Measurements from ENCODE around the gene RNF220. TPM values are rescaled to one million over a fixed set of nuclear protein-coding genes. Genes with fewer than 3 reads are reported as not detected.

Gene RNF220
- total RNA-seq, 1 donor from 2014 or later, result 52.5 TPM

DNA sequence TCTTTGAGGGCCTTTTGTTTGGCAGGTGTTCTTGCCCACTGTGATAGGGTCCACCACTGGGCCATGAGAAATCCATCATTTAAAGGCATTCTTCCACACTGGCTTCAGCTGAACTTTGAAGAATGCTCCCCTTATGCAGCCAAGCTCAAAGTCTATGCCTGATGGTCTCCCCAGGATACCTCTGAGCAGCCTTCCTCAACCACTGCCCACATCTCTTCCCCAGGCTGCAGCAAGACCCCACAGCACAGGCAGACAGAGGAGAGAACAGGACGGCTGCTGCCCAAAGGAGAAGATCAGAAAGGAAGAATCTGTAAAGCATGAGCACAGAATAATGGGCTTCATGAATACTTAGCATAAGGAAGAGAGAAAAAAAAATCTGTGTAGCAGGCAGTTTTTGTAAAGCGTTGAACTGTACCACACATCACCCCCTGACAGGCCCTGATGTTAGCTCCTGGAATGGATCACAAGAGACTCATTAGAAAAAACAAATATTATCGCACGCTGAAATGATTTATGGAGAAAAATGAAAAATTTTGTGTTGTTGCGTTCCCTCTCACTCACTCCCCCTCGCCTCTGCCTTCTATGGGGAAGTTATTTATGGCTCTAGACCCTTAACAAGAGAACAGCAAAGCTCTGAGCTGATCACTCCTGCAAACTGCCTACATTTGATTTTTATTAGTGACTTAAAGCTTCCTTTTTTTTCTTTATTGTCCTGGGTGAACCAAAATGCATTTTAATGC, 135.1 kb downstream of the RNF220 start:
- TF ChIP-seq POLR2AphosphoS5 (IDR thresholded peaks at IDR 0.05; ENCODE audit: insufficient read depth in 1 of 2, low read depth in 1 of 2) (no peak), POLR2A (IDR thresholded peaks at IDR 0.05) (no peak)
- TF ChIP-seq, protein P1, sequence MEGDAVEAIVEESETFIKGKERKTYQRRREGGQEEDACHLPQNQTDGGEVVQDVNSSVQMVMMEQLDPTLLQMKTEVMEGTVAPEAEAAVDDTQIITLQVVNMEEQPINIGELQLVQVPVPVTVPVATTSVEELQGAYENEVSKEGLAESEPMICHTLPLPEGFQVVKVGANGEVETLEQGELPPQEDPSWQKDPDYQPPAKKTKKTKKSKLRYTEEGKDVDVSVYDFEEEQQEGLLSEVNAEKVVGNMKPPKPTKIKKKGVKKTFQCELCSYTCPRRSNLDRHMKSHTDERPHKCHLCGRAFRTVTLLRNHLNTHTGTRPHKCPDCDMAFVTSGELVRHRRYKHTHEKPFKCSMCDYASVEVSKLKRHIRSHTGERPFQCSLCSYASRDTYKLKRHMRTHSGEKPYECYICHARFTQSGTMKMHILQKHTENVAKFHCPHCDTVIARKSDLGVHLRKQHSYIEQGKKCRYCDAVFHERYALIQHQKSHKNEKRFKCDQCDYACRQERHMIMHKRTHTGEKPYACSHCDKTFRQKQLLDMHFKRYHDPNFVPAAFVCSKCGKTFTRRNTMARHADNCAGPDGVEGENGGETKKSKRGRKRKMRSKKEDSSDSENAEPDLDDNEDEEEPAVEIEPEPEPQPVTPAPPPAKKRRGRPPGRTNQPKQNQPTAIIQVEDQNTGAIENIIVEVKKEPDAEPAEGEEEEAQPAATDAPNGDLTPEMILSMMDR (IDR thresholded peaks at IDR 0.05), result no peak
- H3K4me3 ChIP-seq, result no peak overlapping the region
- H3K9me3 ChIP-seq, result no peaks in the 10 kb centered on the region
- no peaks in the 10 kb centered on the region for H3K4me1 ChIP-seq
- H3K27ac ChIP-seq, result no peak overlapping the region
- DNase-seq (ENCODE audit: extremely low spot score in 2 of 2), result no peak
- H3K27me3 ChIP-seq, result no peaks in the 10 kb centered on the region
- H3K36me3 ChIP-seq, result no peaks in the 10 kb centered on the region
- intact Hi-C loops (cut with DNase I), result no loop called here

DNA sequence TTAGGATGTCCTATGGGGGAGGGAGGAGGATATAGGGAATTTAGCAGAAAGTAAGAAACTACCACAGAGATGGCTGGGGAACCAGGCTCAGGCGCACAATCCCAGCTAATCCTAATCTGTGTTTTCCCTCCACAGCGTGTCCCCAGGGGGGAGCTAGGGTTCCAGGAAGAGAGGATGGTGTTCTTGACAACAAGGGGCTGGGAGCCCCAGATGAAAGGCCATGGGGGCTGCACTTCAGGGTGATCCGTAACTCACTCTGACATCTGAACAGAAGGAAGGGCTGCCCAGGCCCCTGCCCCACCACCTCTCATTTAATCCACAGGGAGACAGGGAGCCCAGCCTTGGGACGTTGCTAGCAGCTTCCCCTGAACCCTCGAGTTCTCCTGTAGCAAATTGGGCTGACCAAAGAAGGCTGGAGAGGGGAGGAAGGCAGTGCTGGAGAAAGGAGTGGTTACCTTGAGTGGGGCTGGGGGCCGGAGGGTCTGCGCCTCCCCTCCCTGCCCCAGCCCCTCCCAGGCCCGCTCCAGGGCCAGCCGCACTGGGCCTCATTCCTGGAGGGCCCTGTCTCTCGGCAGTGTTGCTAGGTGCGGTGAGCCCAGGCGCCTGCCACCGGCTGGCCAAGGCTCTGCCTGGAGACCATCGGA, 137.5 kb downstream of the RNF220 start:
- no peaks in the 10 kb centered on the region for H3K4me1 ChIP-seq
- DNase-seq (ENCODE audit: extremely low spot score in 2 of 2), result no peak
- TF ChIP-seq, protein P1 (IDR thresholded peaks at IDR 0.05), result no peak
- TF ChIP-seq POLR2A (IDR thresholded peaks at IDR 0.05) (no peak), POLR2AphosphoS5 (IDR thresholded peaks at IDR 0.05; ENCODE audit: insufficient read depth in 1 of 2, low read depth in 1 of 2) (no peak)
- H3K4me3 ChIP-seq, result no peak overlapping the region
- no peaks in the 10 kb centered on the region for H3K36me3 ChIP-seq
- H3K27ac ChIP-seq, result no peak overlapping the region
- intact Hi-C loops (cut with DNase I), result no loop called here
- no peaks in the 10 kb centered on the region for H3K27me3 ChIP-seq
- H3K9me3 ChIP-seq, result no peaks in the 10 kb centered on the region

DNA sequence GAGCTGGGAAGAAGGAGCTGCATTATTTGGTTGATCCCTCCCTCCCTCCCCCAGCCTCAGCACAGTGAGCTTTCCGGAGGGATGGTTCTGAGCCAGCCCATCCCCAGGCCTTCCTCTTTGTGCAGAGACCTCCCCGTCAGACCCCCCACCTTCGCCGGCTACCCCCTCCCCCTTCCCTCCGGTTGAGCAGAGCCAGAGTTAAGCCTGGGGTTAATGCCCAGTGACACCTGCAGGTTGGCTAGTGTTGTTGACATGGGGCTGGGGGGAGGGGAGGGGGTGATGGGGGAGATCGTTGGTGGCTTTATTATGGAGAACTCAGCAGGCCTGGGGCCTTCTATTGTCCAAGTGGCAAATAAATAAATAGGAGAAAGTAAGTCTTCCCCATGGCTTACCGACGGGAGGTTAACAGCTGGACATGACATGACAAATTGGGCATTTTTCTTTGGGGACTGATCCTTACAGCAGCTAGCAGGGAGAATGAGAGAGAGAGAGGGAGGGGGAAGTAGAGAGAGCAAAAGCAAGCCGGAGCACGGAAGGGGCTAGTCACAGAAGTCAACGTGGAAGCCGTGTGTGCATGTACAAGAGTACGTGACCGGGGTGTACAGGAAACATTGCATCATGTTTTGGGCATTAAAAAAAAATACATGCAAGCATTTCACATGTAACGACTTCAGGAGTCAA, 138.1 kb downstream of the RNF220 start:
- no peak for DNase-seq (ENCODE audit: extremely low spot score in 2 of 2)
- no peaks in the 10 kb centered on the region for H3K36me3 ChIP-seq
- no peaks in the 10 kb centered on the region for H3K9me3 ChIP-seq
- no peaks in the 10 kb centered on the region for H3K27me3 ChIP-seq
- H3K27ac ChIP-seq, result no peak overlapping the region
- H3K4me3 ChIP-seq, result no peak overlapping the region
- TF ChIP-seq POLR2AphosphoS5 (IDR thresholded peaks at IDR 0.05; ENCODE audit: insufficient read depth in 1 of 2, low read depth in 1 of 2), result no peak
- TF ChIP-seq POLR2A (IDR thresholded peaks at IDR 0.05), result no peak
- TF ChIP-seq, protein P1 (IDR thresholded peaks at IDR 0.05), result no peak
- intact Hi-C loops (cut with DNase I), result no loop called here
- no peaks in the 10 kb centered on the region for H3K4me1 ChIP-seq

DNA sequence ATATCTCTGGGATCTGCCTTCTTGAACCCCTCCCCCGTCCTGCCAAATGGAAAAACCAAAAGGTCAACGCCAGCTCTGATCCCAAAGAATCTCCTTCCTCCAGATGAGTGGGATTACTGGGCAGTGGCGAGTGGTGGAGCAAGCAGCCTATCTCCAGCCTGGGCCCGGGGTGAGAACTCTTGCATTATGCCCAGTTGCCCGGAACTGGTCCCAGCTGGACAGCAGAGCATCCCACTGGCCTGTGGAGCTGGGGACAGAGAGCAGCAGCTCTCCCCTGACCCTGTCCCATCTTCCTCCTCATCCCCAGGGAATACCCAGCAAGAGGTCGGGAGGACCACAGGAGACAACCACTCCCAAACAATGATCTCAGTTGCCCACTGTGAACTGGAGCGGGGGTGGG, 138.7 kb downstream of the RNF220 start:
- H3K4me1 ChIP-seq, result no peaks in the 10 kb centered on the region
- no peaks in the 10 kb centered on the region for H3K27me3 ChIP-seq
- no peak for DNase-seq (ENCODE audit: extremely low spot score in 2 of 2)
- H3K27ac ChIP-seq, result no peak overlapping the region
- H3K4me3 ChIP-seq, result no peak overlapping the region
- no peaks in the 10 kb centered on the region for H3K36me3 ChIP-seq
- no peaks in the 10 kb centered on the region for H3K9me3 ChIP-seq
- intact Hi-C loops (cut with DNase I), result no loop called here
- TF ChIP-seq, protein P1 (IDR thresholded peaks at IDR 0.05), result no peak
- TF ChIP-seq POLR2A (IDR thresholded peaks at IDR 0.05) (no peak), POLR2AphosphoS5 (IDR thresholded peaks at IDR 0.05; ENCODE audit: insufficient read depth in 1 of 2, low read depth in 1 of 2) (no peak)
